ENCODE data around the gene MYO5B.

The MYO5B gene

DNA sequence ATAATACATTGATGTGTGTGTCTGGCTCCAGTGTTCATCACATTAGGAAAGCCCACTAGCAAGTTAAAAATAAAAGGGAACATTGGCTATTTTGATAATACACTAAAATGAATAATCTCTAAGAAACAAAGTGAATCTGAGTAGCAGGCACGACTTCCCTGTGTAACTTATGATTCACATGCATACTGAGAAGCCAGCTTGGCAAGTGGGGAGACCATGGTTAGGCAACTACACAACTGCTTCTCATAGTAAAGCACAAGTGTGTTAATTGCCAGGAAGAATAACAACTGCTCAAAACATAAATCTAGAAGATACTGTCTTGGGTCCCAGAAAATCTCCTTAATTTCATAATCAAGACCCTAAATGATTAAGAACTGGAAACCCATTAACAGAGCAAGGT is 4.0 kb downstream of the MYO5B start:
- peaks cover 50% of the 10 kb centered on the region for H3K27me3 ChIP-seq
- no peak overlapping the region for H3K4me2 ChIP-seq

DNA sequence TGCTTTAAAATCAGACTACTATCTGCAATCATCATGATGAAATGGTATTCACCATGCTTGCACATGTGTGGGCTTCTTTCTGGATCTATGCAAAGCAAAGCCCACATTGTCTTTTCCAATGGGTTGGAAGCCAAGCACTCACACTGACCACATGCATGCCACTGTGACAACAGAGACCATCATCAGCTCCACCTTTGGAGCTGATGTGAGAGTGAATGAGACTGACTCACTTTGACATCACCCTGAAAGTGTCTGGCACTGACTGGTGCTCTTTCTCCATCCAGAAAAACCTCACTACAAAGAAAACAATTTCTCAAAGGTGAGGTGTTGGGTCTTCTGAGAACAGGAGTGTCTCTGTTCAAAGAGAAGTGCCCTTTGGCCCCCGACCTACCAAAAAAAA is 4.7 kb downstream of the MYO5B start:
- Histone ChIP-seq H3K36me3 (no peaks in the 10 kb centered on the region), H3K27ac (no peak overlapping the region), H3K9ac (no peak overlapping the region), H3K4me2 (no peak overlapping the region), H3K9me3 (peaks cover 22% of the 10 kb centered on the region), H3K4me3 (no peak overlapping the region), H3K27me3 (peaks cover 43% of the 10 kb centered on the region), H4K20me1 (peaks cover 7% of the 10 kb centered on the region; the same call in 1 of the 2 replicates), H3K4me1 (0 out of 2 replicates have a peak, but pooled peaks cover 8% of the 10 kb centered on the region)
- no peak for TF ChIP-seq Cebpa-rat (IDR thresholded peaks at IDR 0.05)

More for the DNA sequence above, 4.0 kb downstream of the MYO5B start:
- Histone ChIP-seq H3K36me3 (no peaks in the 10 kb centered on the region), H3K4me1 (0 out of 2 replicates have a peak, but pooled peaks cover 10% of the 10 kb centered on the region), H3K9me3 (peaks cover 29% of the 10 kb centered on the region), H3K4me3 (no peak overlapping the region), H4K20me1 (peaks cover 7% of the 10 kb centered on the region; the same call in 1 of the 2 replicates), H3K9ac (no peak overlapping the region), H3K27ac (no peak overlapping the region)
- no peak for TF ChIP-seq Cebpa-rat (IDR thresholded peaks at IDR 0.05)

DNA sequence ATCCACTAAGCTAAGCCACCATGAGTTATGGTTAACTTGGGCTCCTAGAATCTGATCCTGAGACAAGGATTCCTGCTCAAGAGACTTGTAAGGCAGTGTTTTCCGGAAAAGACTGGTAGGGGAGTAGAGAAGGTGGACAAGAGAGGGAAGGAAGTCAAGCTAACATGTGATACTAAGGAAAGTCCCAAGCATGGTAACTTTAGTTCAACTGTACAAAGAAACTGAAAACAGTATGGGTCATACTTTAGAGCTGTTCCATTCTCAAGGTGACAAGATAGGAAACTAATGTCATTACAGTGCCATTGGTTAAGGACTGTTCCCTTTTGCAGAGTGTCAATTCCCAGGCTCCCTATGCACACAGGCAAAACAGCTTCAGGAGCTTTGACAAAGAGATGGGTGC is 5.8 kb downstream of the MYO5B start:
- H3K4me3 ChIP-seq, result no peak overlapping the region
- H3K27ac ChIP-seq, result no peak overlapping the region
- H4K20me1 ChIP-seq, result peaks cover 2% of the 10 kb centered on the region; the same call in 1 of the 2 replicates
- peaks cover 11% of the 10 kb centered on the region for H3K9me3 ChIP-seq
- TF ChIP-seq Cebpa-rat (IDR thresholded peaks at IDR 0.05), result no peak
- no peaks in the 10 kb centered on the region for H3K4me1 ChIP-seq
- peaks cover 32% of the 10 kb centered on the region for H3K27me3 ChIP-seq
- H3K4me2 ChIP-seq, result no peak overlapping the region
- no peaks in the 10 kb centered on the region for H3K36me3 ChIP-seq
- H3K9ac ChIP-seq, result no peak overlapping the region

DNA sequence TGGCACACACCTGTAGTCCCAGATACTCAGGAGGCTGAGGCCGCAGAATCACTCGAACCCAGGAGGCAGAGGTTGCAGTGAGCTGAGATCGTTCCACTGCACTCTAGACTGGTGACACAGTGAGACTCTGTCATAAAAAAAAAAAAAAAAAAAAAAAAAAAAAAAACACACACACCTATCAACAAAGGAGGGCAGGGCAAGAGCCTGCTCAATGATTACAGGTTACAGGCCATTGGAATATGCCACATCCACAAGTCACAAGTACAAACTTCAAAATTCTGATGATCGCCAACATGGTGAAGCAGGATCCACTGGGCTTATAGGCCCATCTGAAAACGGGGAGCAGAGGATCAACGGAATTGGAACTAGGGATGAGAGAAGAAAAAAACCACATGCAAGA is 6.3 kb downstream of the MYO5B start:
- no peak overlapping the region for H3K27ac ChIP-seq
- H3K36me3 ChIP-seq, result no peaks in the 10 kb centered on the region
- no peaks in the 10 kb centered on the region for H4K20me1 ChIP-seq
- H3K9ac ChIP-seq, result no peak overlapping the region
- H3K4me3 ChIP-seq, result no peak overlapping the region
- H3K4me1 ChIP-seq, result no peaks in the 10 kb centered on the region
- H3K9me3 ChIP-seq, result peaks cover 6% of the 10 kb centered on the region
- no peak for TF ChIP-seq Cebpa-rat (IDR thresholded peaks at IDR 0.05)
- H3K27me3 ChIP-seq, result peaks cover 27% of the 10 kb centered on the region
- no peak overlapping the region for H3K4me2 ChIP-seq

DNA sequence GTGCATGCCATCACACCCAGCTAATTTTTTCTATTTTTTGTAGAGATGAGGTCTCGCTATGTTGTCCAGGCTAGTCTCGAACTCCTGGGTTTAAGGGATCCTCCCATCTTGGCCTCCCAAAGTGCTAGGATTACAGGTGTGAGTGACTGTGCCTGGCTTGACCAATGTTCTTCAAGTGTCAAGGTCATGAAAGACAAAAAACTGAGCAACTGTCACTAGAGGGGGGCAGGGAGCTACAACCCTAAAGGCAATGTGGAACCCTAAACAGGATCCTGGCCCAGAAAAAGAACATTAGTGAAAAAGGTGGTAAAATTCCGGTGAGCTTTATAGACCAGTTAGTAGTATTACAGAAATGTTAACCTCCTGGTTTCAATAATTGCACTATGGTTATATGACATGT is 7.3 kb downstream of the MYO5B start:
- TF ChIP-seq Cebpa-rat (IDR thresholded peaks at IDR 0.05), result no peak
- Histone ChIP-seq H3K36me3 (no peaks in the 10 kb centered on the region), H3K27ac (no peak overlapping the region), H3K4me3 (no peak overlapping the region), H3K27me3 (peaks cover 17% of the 10 kb centered on the region), H3K9me3 (no peaks in the 10 kb centered on the region), H3K4me2 (no peak overlapping the region), H3K4me1 (no peaks in the 10 kb centered on the region), H3K9ac (no peak overlapping the region), H4K20me1 (no peaks in the 10 kb centered on the region)

DNA sequence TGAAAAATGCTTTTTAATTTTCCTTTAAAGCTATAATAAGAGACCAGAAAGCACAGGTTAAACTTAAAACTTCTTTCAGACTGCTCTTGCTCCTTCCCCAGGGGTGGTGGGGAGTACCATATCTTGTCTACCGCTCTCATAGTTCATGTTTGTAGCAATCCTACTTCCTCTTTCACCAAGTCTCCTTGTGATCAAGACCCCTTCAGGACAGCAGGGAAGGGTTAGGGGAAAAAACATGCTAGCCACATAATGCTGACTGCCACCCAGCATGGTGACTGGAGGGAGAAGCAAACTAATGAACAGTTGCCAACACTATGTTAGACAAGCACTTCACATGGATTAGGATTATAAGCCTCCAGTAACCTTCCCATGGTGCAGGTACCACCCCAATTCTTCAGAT is 8.6 kb downstream of the MYO5B start:
- no peaks in the 10 kb centered on the region for H3K4me1 ChIP-seq
- H3K27me3 ChIP-seq, result peaks cover 4% of the 10 kb centered on the region; the same call in 1 of the 2 replicates
- H3K27ac ChIP-seq, result no peak overlapping the region
- TF ChIP-seq Cebpa-rat (IDR thresholded peaks at IDR 0.05), result no peak
- no peak overlapping the region for H3K4me3 ChIP-seq
- no peaks in the 10 kb centered on the region for H3K9me3 ChIP-seq
- H4K20me1 ChIP-seq, result no peaks in the 10 kb centered on the region
- no peak overlapping the region for H3K9ac ChIP-seq
- H3K4me2 ChIP-seq, result no peak overlapping the region
- no peaks in the 10 kb centered on the region for H3K36me3 ChIP-seq

DNA sequence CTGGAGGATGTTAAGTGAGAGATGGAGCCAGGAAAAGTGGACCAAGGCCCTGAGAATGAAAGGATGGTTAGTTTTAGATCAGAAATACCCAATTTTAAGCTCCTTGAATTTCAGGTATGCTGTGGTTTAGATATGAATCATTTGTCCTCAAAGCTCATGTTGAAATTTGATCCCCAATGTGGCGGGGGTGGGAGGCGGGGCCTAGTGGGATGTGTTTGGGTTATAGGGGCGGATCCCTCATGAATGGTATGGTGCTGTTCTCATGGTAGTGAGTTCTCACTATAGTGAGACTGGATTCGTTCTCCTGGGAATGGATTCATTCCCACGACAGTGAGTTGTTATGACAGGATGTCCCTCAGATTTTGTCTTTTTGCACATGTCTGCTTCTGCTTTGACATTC is 11.4 kb downstream of the MYO5B start:
- TF ChIP-seq Cebpa-rat (IDR thresholded peaks at IDR 0.05), result no peak
- H3K9ac ChIP-seq, result no peak overlapping the region
- H3K27me3 ChIP-seq, result no peaks in the 10 kb centered on the region
- no peaks in the 10 kb centered on the region for H3K4me1 ChIP-seq
- H3K4me3 ChIP-seq, result no peak overlapping the region
- no peaks in the 10 kb centered on the region for H3K9me3 ChIP-seq
- no peaks in the 10 kb centered on the region for H3K36me3 ChIP-seq
- H3K4me2 ChIP-seq, result no peak overlapping the region
- no peak overlapping the region for H3K27ac ChIP-seq
- H4K20me1 ChIP-seq, result no peaks in the 10 kb centered on the region

DNA sequence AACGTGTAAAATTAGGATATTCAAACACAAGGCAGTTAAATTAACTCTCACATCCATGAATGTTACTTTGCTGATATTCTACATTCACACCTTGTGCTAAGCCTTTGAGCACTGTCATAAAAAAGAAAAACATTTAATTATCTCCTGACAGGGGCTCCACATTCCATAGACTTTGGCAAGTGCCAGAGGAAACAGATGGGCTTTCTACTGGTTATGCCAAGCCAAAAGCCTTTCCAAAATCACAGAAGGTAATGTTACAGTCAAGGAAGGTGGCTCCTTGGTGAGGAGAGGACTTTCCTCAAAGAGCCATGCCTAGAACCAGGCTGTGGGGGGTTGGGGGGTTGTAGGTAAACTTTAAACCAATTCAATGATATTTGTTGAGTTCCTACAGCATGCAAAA is 12.4 kb downstream of the MYO5B start:
- Histone ChIP-seq H3K27me3 (no peaks in the 10 kb centered on the region), H3K4me2 (no peak overlapping the region), H4K20me1 (no peaks in the 10 kb centered on the region), H3K4me1 (no peaks in the 10 kb centered on the region), H3K27ac (no peak overlapping the region), H3K9me3 (no peaks in the 10 kb centered on the region), H3K36me3 (no peaks in the 10 kb centered on the region), H3K9ac (no peak overlapping the region), H3K4me3 (no peak overlapping the region)
- TF ChIP-seq Cebpa-rat (IDR thresholded peaks at IDR 0.05), result no peak

DNA sequence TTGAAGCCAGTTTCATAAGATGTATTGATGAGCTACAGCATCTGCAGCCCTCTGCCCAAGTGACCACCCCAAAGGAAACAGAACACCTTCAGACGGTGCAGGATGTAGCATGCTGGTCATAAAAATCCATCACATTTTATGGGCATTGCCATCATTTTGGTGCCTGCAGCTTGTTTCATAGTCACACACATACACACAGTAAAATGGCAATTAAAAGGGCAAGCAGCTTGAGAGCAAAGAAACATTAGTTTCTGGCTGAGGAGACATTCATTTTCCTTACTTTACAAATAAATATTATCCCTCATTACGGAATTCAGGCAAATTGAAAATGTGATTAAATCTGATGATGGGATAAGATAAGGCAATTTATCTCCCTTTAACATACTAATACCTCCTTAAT is 13.4 kb downstream of the MYO5B start:
- no peak overlapping the region for H3K4me2 ChIP-seq
- no peaks in the 10 kb centered on the region for H4K20me1 ChIP-seq
- H3K4me1 ChIP-seq, result peaks cover under 1% of the 10 kb centered on the region; the same call in 1 of the 2 replicates
- no peaks in the 10 kb centered on the region for H3K36me3 ChIP-seq
- H3K9ac ChIP-seq, result no peak overlapping the region
- no peak overlapping the region for H3K4me3 ChIP-seq
- H3K27ac ChIP-seq, result no peak overlapping the region
- no peaks in the 10 kb centered on the region for H3K27me3 ChIP-seq
- no peaks in the 10 kb centered on the region for H3K9me3 ChIP-seq
- TF ChIP-seq Cebpa-rat (IDR thresholded peaks at IDR 0.05), result no peak

DNA sequence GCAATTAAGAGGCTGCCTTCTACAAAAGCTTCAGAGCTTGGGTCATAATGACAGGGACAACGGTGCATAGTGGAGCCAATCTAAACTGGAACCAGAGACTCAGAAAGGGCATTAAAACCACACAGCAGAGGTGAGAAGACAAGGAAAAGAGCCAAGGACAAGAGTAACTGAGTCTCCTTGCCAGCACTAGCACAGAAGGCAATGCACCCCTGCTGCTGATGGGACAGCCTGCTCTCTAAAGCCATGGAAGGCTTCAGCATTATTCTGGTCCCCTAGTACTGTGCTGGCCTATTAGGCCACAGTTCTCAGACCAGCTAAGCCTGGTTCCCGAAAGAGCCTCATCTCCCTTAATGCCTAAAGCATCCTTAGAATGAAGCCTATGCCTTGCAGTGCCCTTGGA is 15.5 kb downstream of the MYO5B start:
- Histone ChIP-seq H3K27ac (no peak overlapping the region), H3K9ac (no peak overlapping the region), H3K4me2 (no peak overlapping the region), H3K9me3 (no peaks in the 10 kb centered on the region), H3K4me3 (no peak overlapping the region), H3K36me3 (no peaks in the 10 kb centered on the region), H3K4me1 (peaks cover 11% of the 10 kb centered on the region), H4K20me1 (no peaks in the 10 kb centered on the region), H3K27me3 (no peaks in the 10 kb centered on the region)
- no peak for TF ChIP-seq Cebpa-rat (IDR thresholded peaks at IDR 0.05)

Measured in BLaER1 (cell line).